Measurements from ENCODE around the gene RGS9. TPM values are rescaled to one million over a fixed set of nuclear protein-coding genes. Genes with fewer than 3 reads are reported as not detected.

RGS9 gene
- total and polyA plus RNA-seq, 10 of the 15 experiments (the other 5 are each of a cell fraction or from before 2014, with no cell fraction given), result 1.1 to 10.6 (median 5.6) TPM

DNA sequence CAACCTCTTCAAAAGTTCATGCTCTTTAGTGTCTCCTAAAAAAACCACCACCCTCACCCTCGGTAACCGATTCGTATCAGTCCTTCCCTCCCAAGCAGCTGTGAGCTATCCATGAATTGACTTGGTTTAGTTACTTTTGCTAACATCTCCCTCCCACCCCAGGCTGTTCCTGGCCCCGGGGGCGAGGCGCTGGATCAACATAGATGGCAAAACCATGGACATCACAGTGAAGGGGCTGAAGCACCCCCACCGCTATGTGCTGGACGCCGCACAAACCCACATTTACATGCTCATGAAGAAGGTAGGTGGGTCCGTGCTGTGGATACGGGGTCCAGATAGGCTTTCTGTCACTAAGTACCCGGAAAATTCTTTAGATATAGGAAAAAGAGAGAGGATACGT, 66.8 kb downstream of the RGS9 start:
- Histone ChIP-seq H3K27me3 (replicated peaks in 1 of 2; ENCODE audit: control insufficient read depth in 2 of 2, insufficient read depth in 2 of 2, low read length in 1 of 2) (no peaks in the 10 kb centered on the region), H3K27ac (ENCODE audit: control insufficient read depth, insufficient read depth) (no peak overlapping the region), H3K36me3 (ENCODE audit: control insufficient read depth in 2 of 2, insufficient read depth in 2 of 2, low read length in 1 of 2) (no peaks in the 10 kb centered on the region), H3K9ac (ENCODE audit: control insufficient read depth, insufficient read depth, low read length) (no peak overlapping the region), H3K9me3 (replicated peaks; ENCODE audit: control insufficient read depth, insufficient read depth, low read length) (no peaks in the 10 kb centered on the region), H3K4me2 (ENCODE audit: control insufficient read depth, insufficient read depth) (no peak overlapping the region), H2AFZ (ENCODE audit: control insufficient read depth, low read depth, low read length) (no peak overlapping the region), H3K4me1 (ENCODE audit: control insufficient read depth, insufficient read depth, low read length) (no peaks in the 10 kb centered on the region), H4K20me1 (ENCODE audit: control insufficient read depth, insufficient read depth) (no peaks in the 10 kb centered on the region), H3K79me2 (ENCODE audit: control insufficient read depth, insufficient read depth, low read length) (no peaks in the 10 kb centered on the region), H3K4me3 (no peak overlapping the region)
- FAIRE-seq (no peak), ATAC-seq (no peak), DNase-seq (ENCODE audit: low read depth, low spot score) (no peak)
- 95% methylated on average over 13 of the region's 13 CpGs for WGBS (ENCODE audit: insufficient coverage, insufficient replicate concordance, low lambda C conversion rate, missing lambda C conversion rate)
- ChIA-PET RAD21 (ENCODE audit: unreplicated experiment) (no interaction called here), SMC1A (ENCODE audit: uncharacterized antibody, unreplicated experiment) (no interaction called here), POLR2A (no interaction called here), CTCF (no interaction called here)
- intact Hi-C loops (cut with micrococcal nuclease; ENCODE audit: unreplicated experiment) (no loop called here), in situ Hi-C loops (cut with MboI) (no loop called here)
- TF ChIP-seq SIN3A (IDR thresholded peaks at IDR 0.05; ENCODE audit: low read depth, low read length) (no peak), HDAC2 (IDR thresholded peaks at IDR 0.05) (no peak), NRF1 (conservative IDR thresholded peaks at IDR 0.05; ENCODE audit: low read depth, low read length) (no peak), RUNX3 (IDR thresholded peaks at IDR 0.05; ENCODE audit: low read length) (no peak)
- TF ChIP-seq, protein P1, sequence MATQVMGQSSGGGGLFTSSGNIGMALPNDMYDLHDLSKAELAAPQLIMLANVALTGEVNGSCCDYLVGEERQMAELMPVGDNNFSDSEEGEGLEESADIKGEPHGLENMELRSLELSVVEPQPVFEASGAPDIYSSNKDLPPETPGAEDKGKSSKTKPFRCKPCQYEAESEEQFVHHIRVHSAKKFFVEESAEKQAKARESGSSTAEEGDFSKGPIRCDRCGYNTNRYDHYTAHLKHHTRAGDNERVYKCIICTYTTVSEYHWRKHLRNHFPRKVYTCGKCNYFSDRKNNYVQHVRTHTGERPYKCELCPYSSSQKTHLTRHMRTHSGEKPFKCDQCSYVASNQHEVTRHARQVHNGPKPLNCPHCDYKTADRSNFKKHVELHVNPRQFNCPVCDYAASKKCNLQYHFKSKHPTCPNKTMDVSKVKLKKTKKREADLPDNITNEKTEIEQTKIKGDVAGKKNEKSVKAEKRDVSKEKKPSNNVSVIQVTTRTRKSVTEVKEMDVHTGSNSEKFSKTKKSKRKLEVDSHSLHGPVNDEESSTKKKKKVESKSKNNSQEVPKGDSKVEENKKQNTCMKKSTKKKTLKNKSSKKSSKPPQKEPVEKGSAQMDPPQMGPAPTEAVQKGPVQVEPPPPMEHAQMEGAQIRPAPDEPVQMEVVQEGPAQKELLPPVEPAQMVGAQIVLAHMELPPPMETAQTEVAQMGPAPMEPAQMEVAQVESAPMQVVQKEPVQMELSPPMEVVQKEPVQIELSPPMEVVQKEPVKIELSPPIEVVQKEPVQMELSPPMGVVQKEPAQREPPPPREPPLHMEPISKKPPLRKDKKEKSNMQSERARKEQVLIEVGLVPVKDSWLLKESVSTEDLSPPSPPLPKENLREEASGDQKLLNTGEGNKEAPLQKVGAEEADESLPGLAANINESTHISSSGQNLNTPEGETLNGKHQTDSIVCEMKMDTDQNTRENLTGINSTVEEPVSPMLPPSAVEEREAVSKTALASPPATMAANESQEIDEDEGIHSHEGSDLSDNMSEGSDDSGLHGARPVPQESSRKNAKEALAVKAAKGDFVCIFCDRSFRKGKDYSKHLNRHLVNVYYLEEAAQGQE (IDR thresholded peaks at IDR 0.05; ENCODE audit: low read depth, low read length), result no peak
- BruUV-seq (replicated peaks), result no TSS peak

DNA sequence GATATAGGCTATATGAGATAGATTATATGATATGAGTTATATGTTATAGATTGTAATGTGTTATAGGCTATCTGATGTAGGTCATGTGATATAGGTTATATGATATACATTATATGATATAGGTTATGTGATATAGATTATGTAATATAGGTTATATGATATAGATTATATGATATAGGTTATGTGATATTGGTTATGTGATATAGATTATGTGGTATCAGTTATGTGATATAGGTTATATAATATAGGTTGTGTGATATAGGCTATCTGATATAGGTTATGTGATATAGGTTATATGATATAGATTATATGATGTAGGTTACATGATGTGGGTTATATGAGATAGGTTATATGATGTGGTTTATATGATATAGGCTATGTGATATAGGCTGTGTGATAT, 68.5 kb downstream of the RGS9 start:
- BruUV-seq (replicated peaks), result no TSS peak
- in situ Hi-C loops (cut with MboI), result no loop called here
- TF ChIP-seq ASH2L (IDR thresholded peaks at IDR 0.05; ENCODE audit: borderline replicate concordance, low read depth) (no peak), SREBF2 (IDR thresholded peaks at IDR 0.05; ENCODE audit: low read length) (no peak), SUPT20H (IDR thresholded peaks at IDR 0.05; ENCODE audit: borderline replicate concordance, control insufficient read depth, low read depth, low read length) (no peak), SMAD5 (IDR thresholded peaks at IDR 0.05; ENCODE audit: low read depth) (no peak), KAT2A (conservative IDR thresholded peaks at IDR 0.05; ENCODE audit: control insufficient read depth, low read depth, low read length) (no peak), NFIC (IDR thresholded peaks at IDR 0.05; ENCODE audit: low read depth, low read length) (no peak)

More for the DNA sequence above, 68.5 kb downstream of the RGS9 start:
- no peak overlapping the region for H3K27ac ChIP-seq (ENCODE audit: control insufficient read depth, insufficient read depth)
- ATAC-seq (no peak), FAIRE-seq (no peak), DNase-seq (ENCODE audit: low read depth, low spot score) (no peak)
- intact Hi-C loops (cut with micrococcal nuclease; ENCODE audit: unreplicated experiment), result no loop called here
- RAD21 ChIA-PET (ENCODE audit: unreplicated experiment), result no interaction called here
- no peaks in the 10 kb centered on the region for H3K27me3 ChIP-seq (replicated peaks in 1 of 2; ENCODE audit: control insufficient read depth in 2 of 2, insufficient read depth in 2 of 2, low read length in 1 of 2)
- H3K4me3 ChIP-seq, result no peak overlapping the region
- H3K4me1 ChIP-seq (ENCODE audit: control insufficient read depth, insufficient read depth, low read length), result no peaks in the 10 kb centered on the region
- H3K79me2 ChIP-seq (ENCODE audit: control insufficient read depth, insufficient read depth, low read length), result no peaks in the 10 kb centered on the region
- POLR2A ChIA-PET, result no interaction called here
- H3K4me2 ChIP-seq (ENCODE audit: control insufficient read depth, insufficient read depth), result no peak overlapping the region
- CTCF ChIA-PET, result no interaction called here
- no peaks in the 10 kb centered on the region for H4K20me1 ChIP-seq (ENCODE audit: control insufficient read depth, insufficient read depth)
- H3K9me3 ChIP-seq (replicated peaks; ENCODE audit: control insufficient read depth, insufficient read depth, low read length), result no peaks in the 10 kb centered on the region
- SMC1A ChIA-PET (ENCODE audit: uncharacterized antibody, unreplicated experiment), result no interaction called here
- H3K9ac ChIP-seq (ENCODE audit: control insufficient read depth, insufficient read depth, low read length), result no peak overlapping the region
- H2AFZ ChIP-seq (ENCODE audit: control insufficient read depth, low read depth, low read length), result no peak overlapping the region
- H3K36me3 ChIP-seq (ENCODE audit: control insufficient read depth in 2 of 2, insufficient read depth in 2 of 2, low read length in 1 of 2), result no peaks in the 10 kb centered on the region

All from GM12878 (cell line).